BJ (cell line): ENCODE results near the gene CARD19. TPM values are rescaled to one million over a fixed set of nuclear protein-coding genes. Genes with fewer than 3 reads are reported as not detected.

Experiments used
- CTCF ChIA-PET: fragments of 350-600 bp; formaldehyde crosslinking; extraction: SDS; loops from one replicate; lab custom pipeline; 2021; ENCODE audit warnings: antibody characterized with exemption, inconsistent platforms; lab: Yijun Ruan, JAX
- POLR2A ChIA-PET: fragments of 300-600 bp; sonication (Branson Sonifier 250); formaldehyde crosslinking; extraction: SDS; loops from one replicate; lab custom pipeline; 2021; ENCODE audit warnings: antibody characterized with exemption; lab: Charles Lee
- DNase-seq: peaks from one replicate; pipeline ENCODE4 v3.0.0-alpha.2; 2011; ENCODE audit warnings: low read depth
- H3K27me3 ChIP-seq: 2 replicates; pipeline ENCODE4 v1.6.0; 2011; ENCODE audit warnings: low read length; ENCODE audit not compliant: control insufficient read depth, insufficient read depth
- H3K36me3 ChIP-seq: 2 replicates; pipeline ENCODE4 v1.5.1; 2011; ENCODE audit warnings: low read length; ENCODE audit not compliant: control insufficient read depth, insufficient read depth
- H3K4me3 ChIP-seq: 2 replicates; pipeline ENCODE4 v1.5.1; 2011; ENCODE audit warnings: low read depth, mild to moderate bottlenecking, control low read depth, low read length
- polyA plus RNA-seq: library from polyadenylated mRNA; depleted of rRNA; stranded (reverse); fragments of >200 nt; gene quantifications from 2 replicates; pipeline ENCODE4 v1.2.3, GENCODE V29; 2011
- TF ChIP-seq, protein P1 (sequence below): IDR thresholded peaks from 2 replicates; pipeline ENCODE4 v1.5.1; 2011; ENCODE audit warnings: low read depth, mild to moderate bottlenecking, control low read depth, inconsistent platforms, low read length, moderate library complexity; ENCODE audit not compliant: insufficient read depth

The CARD19 gene
- polyA plus RNA-seq, 1 experiment = 69.3 TPM

DNA sequence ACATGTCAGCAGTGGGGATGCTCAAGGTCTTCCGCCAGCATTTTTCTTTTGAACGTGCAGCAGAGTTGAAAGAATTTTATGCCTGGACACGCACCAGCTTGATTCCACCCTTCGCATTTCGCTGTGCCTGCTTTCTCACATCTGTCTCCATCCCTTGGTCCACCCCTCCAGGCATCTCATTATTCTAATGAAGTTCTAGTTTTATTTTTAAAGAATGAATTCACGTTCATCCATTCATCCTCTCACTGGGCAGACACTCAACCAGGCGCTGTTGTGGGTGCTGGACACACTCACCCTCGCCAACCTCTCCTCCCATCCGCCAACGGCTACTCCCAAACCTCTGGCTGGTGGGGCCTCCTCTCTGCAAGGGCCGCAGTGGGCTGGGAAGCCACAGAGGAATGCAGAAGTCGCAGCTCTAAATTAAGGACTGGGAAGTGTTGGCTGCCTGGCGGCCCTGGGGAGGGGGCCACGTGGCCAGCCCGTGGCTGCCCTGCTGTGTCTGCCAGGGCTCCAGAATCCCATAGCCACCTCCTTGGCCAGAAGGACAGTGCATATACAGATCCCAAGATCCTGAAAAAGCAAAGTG is 30.8 kb upstream of the CARD19 start:
- DNase-seq = no peak
- POLR2A ChIA-PET = no interaction called here
- CTCF ChIA-PET = no interaction called here

DNA sequence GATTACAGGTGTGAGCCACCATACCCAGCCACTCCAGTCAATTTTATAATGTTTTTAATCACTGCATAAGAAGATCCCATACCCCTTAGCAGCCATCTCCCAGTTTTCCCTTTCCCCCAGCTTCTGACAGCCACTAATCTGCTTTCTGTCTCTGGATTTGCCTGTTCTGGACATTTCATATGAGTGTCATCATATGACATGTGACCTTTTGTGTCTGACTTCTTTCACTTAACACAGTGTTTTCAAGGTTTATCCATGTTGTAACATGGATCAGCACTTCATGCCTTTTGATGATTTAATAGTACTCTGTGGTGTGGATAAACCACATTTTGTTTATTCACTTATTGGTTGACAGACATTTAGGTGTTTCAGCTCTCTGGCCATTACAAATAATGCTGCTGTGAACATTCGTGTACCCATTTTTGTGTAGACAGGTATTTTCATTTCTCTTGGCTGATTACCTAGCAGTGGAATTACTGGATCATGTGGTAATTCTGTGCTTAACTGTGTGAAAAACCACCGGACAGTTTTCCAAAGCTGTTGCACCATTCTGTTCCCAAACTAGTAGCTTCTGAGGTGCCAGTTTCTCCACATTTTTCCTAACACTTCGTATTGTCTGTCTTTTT is 28.9 kb upstream of the CARD19 start:
- no peak overlapping the region for H3K4me3 ChIP-seq
- POLR2A ChIA-PET = no interaction called here
- TF ChIP-seq, protein P1, sequence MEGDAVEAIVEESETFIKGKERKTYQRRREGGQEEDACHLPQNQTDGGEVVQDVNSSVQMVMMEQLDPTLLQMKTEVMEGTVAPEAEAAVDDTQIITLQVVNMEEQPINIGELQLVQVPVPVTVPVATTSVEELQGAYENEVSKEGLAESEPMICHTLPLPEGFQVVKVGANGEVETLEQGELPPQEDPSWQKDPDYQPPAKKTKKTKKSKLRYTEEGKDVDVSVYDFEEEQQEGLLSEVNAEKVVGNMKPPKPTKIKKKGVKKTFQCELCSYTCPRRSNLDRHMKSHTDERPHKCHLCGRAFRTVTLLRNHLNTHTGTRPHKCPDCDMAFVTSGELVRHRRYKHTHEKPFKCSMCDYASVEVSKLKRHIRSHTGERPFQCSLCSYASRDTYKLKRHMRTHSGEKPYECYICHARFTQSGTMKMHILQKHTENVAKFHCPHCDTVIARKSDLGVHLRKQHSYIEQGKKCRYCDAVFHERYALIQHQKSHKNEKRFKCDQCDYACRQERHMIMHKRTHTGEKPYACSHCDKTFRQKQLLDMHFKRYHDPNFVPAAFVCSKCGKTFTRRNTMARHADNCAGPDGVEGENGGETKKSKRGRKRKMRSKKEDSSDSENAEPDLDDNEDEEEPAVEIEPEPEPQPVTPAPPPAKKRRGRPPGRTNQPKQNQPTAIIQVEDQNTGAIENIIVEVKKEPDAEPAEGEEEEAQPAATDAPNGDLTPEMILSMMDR = no peak
- H3K27me3 ChIP-seq = no peaks in the 10 kb centered on the region; the same call in none of the 2 replicates
- no peak for DNase-seq
- no peaks in the 10 kb centered on the region for H3K36me3 ChIP-seq
- CTCF ChIA-PET = interaction anchor here (0.6 kb wide), 1 partner anchor 87 kb away, joined by 3 read pairs; no protein-coding TSS in a partner anchor

More for the DNA sequence above, 30.8 kb upstream of the CARD19 start:
- Histone ChIP-seq H3K36me3 (no peaks in the 10 kb centered on the region), H3K4me3 (no peak overlapping the region), H3K27me3 (no peaks in the 10 kb centered on the region; the same call in none of the 2 replicates)
- TF ChIP-seq, protein P1 = no peak

DNA sequence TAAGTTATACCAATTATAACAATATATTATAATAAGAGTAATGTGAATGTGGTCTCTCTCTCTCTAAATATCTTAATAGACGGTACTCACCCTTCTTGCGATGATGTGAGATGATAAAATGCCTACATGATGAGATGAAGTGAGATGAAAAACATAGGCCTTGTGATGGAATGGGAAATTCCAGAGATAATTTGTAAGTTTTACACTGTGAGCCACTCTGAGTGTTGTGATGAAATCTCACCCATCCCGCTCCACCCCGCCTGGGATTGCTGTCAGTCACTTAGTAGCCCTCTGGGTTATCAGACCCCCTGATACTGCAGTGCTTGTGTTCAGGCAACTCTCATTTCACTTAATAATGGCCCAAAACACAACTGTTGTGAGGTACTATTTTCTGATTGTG is 27.1 kb upstream of the CARD19 start:
- no peak for DNase-seq
- Histone ChIP-seq H3K36me3 (no peaks in the 10 kb centered on the region), H3K4me3 (no peak overlapping the region), H3K27me3 (no peaks in the 10 kb centered on the region; the same call in none of the 2 replicates)
- ChIA-PET CTCF (no interaction called here), POLR2A (no interaction called here)
- TF ChIP-seq, protein P1 = no peak

DNA sequence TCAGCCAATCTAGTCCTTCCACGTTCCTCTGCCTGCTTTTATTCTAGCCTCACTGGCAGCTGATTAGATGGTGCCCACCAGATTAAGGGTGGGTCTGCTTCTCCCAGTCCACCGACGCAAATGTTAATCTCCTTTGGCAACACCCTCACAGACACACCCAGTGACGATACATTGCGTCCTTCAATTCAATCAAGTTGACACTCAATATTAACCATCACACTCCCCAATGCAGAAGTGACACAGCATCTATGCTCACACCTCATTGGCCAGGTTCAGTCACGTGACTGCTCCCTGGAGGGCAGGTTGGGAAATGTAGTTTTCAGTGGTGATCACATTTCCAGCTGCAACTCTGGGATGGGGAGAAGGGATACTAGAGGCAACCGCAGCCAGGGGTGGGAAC is 24.6 kb upstream of the CARD19 start:
- Histone ChIP-seq H3K27me3 (no peaks in the 10 kb centered on the region; the same call in none of the 2 replicates), H3K36me3 (no peaks in the 10 kb centered on the region), H3K4me3 (no peak overlapping the region)
- ChIA-PET CTCF (interaction anchor here (0.9 kb wide), 1 partner anchor 17 kb away, joined by 3 read pairs; no protein-coding TSS in a partner anchor), POLR2A (no interaction called here)
- DNase-seq = no peak
- TF ChIP-seq, protein P1 = no peak

DNA sequence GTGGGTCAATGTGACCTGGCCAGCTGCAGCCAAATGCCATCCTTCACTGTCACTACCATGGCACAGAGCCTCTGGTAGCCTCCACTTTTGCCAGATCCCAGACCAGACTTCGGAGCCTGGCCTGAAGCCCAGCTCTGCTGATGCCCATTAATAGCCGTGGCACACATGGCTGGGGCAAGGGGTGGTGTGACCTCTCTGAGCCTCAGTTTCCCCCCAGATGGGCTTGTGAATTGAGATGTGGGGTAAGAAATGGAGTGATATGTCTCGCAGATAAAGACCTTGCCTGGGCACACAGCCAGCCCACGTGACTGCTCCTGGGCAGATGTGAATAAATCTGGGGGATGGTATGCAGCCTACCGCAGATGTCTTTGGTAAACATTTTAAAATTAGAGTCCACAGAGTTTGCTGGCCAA is 23.6 kb upstream of the CARD19 start:
- H3K27me3 ChIP-seq = no peaks in the 10 kb centered on the region; the same call in 1 of the 2 replicates
- H3K4me3 ChIP-seq = no peak overlapping the region
- CTCF ChIA-PET = no interaction called here
- no peaks in the 10 kb centered on the region for H3K36me3 ChIP-seq
- TF ChIP-seq, protein P1 = no peak
- POLR2A ChIA-PET = interaction anchor here (0.5 kb wide), 1 partner anchor 23 kb away, joined by 4 read pairs; no protein-coding TSS in a partner anchor
- no peak for DNase-seq
